HTR-8/SVneo (cell line): ENCODE measurements around the gene SLC38A6.
A peak's percentile ranks its signal among the peaks of the same experiment; 100 is the strongest.

Source experiments
- DNase-seq: peaks from one replicate; pipeline ENCODE4 v3.0.0; 2011; ENCODE audit warnings: low spot score, mixed read lengths; ENCODE audit not compliant: insufficient read length
- FAIRE-seq: peaks from 2 replicates; lab custom pipeline; 2011; peaks lifted over from hg19 to GRCh38; lab: Jason Lieb, UNC

The SLC38A6 gene

DNA sequence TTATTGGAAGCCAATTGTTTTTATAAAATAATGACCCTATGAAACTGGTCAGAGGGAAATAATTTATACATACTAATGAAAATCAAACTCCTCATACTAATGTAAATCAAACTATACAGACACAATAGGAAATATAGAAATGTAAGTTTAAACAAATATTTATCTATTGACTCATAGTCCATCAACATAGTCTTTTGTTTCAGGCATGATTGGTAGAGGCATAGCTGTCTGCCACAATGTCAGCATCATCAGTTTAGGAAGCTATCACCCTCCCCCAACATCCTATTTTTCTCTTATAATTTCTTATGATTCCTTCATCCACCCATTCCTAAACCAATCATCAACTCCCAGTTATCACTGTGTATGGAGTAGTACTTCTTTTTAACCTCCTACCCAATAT is 117.7 kb downstream of the SLC38A6 start:
- FAIRE-seq = no peak

DNA sequence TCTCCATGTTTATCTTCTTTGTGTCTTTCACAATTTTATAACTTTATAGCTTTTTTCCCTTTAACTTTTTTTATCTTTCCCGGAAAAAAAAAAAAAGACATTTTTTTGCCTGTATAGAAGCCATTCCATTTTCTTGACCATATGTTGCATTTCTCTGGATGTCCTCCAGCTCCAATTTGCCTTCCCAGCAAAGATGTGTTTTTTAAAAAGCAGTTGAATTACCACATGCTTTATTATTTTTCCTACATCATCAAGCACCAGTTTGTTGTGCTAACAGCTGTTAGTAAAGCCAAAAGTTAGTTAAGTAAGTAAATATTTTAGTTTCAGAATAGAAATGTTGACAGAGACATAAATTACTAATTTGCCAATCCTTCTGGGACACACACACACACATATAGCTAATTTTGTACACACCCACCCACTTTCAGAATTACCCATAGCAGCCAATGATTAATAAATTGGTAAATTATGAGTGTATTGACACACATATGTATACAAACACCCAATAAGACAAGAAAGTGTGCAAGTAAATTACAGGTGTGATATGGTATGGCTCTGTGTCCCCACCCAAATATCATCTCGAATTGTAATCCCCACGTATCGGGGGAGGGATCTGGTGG is 118.3 kb downstream of the SLC38A6 start:
- peak; percentile 57 for FAIRE-seq
- DNase-seq = no peak

More for the DNA sequence above, 117.7 kb downstream of the SLC38A6 start:
- DNase-seq = peak; percentile 73

GRCh38 chr14:61101803-61102548 is 120.9 kb downstream of the SLC38A6 start:
- FAIRE-seq = no peak
- DNase-seq = no peak
